ENCODE measurements around the gene IGIP.

IGIP gene

GRCh38 chr5:140166911-140167310, 41.2 kb downstream of the IGIP start:
- no peak for DNase-seq

GRCh38 chr5:140168371-140168770, 42.6 kb downstream of the IGIP start:
- no peak for DNase-seq

GRCh38 chr5:140169410-140169809, 43.7 kb downstream of the IGIP start:
- no peak for DNase-seq

DNA sequence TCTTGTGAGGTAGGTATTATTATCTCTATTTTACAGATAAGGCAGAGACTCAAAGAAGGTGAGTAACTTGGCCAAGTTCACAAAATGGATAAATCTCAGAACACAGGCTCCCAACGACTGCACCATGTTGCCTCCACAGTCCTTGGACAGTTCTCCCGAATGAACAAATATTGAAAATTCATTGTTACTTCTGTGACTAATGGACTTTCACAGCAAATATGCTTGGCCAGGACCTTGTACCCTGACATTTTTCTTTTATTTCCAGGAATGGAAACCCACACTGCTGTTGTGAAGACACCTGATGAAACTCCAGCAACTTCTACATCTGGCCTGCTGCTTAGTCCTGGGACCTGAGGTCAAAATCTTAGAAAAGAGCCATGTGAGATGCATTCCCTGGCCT, 46.7 kb downstream of the IGIP start:
- no peak for DNase-seq

DNA sequence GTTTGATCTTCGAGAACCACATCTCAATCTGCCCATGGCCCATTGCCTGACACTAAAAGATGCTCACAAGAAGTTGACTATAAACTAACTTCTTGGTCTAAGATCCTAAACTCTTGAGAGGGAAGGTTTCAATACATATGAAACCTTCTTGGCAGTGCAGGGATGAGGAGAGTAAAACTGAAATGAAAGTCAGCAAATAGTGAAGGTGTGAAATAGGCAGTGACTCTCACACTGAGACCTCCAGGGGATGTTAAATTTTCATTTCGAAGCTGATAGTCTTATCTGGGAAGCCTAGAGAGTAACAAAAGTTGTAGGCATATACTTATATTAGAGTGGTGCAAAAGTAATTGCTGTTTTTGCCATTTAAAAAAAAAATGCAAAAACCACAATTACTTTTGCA, 48.3 kb downstream of the IGIP start:
- no peak for DNase-seq

GRCh38 chr5:140174465-140175366, 49.0 kb downstream of the IGIP start, which contains the start of gene CYSTM1:
Gene CYSTM1 (plus strand): TSS chr5:140175188. CDS start chr5:140194466, 19,278 bp downstream.
- peak; percentile 98 for DNase-seq

DNA sequence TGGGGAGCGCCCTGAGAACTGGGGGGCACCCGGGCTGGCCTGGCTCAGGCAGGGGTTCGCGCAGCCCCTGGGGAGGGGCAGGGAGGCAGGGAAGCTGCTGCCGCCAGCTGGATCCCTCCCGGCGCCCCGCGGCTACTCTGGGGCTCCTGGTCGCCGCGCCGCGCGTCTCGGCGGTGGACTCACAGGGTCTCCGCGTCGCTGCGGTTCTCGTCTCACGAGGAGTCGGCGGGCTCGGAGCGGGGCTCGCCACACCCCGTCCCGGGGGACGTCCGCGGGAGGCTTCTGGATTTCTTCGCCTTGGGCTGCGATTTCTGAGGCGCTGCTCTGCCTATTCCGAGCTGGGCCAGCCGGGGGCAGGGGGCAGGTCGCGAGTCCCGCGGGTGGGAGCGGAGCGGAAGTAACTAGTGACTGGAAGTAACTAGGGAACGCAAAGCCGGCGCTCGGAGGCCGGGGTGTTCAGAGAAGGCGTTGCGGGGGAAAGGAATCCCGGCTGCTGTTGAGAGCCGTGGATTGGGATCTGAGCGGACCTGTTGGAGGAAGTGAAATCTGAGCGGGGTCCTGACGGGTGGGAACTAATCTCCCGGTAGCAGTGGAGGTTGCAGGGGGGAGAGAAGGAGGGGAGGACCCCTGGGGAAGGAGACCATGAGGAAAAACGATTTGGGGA, 49.8 kb downstream of the IGIP start:
- peak; percentile 71 for DNase-seq

DNA sequence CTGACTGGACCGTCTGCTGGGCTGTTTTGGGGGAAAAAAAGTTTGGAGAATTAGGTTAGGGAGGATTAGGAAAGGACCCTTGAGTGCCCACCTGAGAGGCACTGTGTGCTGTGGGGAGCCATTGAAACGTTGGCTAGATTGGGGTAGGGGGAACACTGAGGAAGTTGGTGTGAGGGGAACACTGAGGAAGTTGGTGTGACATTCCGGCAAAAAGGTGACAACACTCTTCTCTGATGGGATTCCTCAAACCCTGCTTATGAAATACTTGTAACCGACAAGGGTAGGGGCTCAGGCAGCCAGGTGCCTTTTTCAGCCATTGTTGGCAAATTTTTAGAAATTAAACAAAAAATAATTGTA, 50.3 kb downstream of the IGIP start:
- DNase-seq = no peak

GRCh38 chr5:140178086-140178410, 52.3 kb downstream of the IGIP start:
- no peak for DNase-seq

- DNase-seq = no peak
Observed at GRCh38 chr5:140178482-140179116, 52.9 kb downstream of the IGIP start.
